Vagina (tissue), 2 donors: ENCODE data around the gene ARMH3. TPM values are rescaled to one million over a fixed set of nuclear protein-coding genes. Genes with fewer than 3 reads are reported as not detected.

Experiments used
- DNase-seq, 2 donors: peaks; one replicate each; pipeline ENCODE4 v3.0.0-alpha.2; 2017; ENCODE audit errors: extremely low spot score in 2 of 2
- H3K27ac ChIP-seq: fragments of 200-600 bp; sonication (generic); one replicate; pipeline ENCODE4 v1.5.1; 2019
- H3K27me3 ChIP-seq: fragments of 200-600 bp; sonication (generic); one replicate; pipeline ENCODE4 v1.5.1; 2019
- H3K36me3 ChIP-seq, 2 donors: fragments of 200-600 bp; sonication (generic); one replicate each; pipeline ENCODE4 v1.5.1; 2017 to 2019
- H3K4me1 ChIP-seq: fragments of 200-600 bp; sonication (generic); one replicate; pipeline ENCODE4 v1.5.1; 2019
- H3K4me3 ChIP-seq, 2 donors: fragments of 200-600 bp; sonication (generic); 1 replicate in 1 of 2; 2 replicates in 1 of 2; pipeline ENCODE4 v1.5.1; 2016 to 2019
- H3K9me3 ChIP-seq: fragments of 200-600 bp; sonication (generic); one replicate; pipeline ENCODE4 v1.5.1; 2019
- CTCF ChIP-seq, 3 experiments: fragments of 450-650 bp in 2 of 3; fragments of 200-600 bp in 1 of 3; sonication (generic) in 1 of 3; IDR thresholded peaks; one replicate each; pipeline ENCODE4 v1.5.1; 2017 to 2019; ENCODE audit warnings: antibody characterized with exemption in 3 of 3, mild to moderate bottlenecking in 2 of 3, moderate library complexity in 2 of 3
- POLR2A ChIP-seq, 2 donors: fragments of 450-650 bp; IDR thresholded peaks; one replicate each; pipeline ENCODE4 v1.6.1; 2017; ENCODE audit warnings: antibody characterized with exemption in 2 of 2, mild to moderate bottlenecking in 2 of 2, moderate library complexity in 2 of 2
- POLR2AphosphoS5 ChIP-seq, 2 donors: sonication (generic); formaldehyde crosslinking; IDR thresholded peaks; one replicate each; pipeline ENCODE4 v1.9.0; 2017; ENCODE audit warnings: antibody characterized with exemption in 2 of 2, mild to moderate bottlenecking in 2 of 2, low read depth in 1 of 2; ENCODE audit not compliant: insufficient read depth in 1 of 2
- intact Hi-C: fragments of 100-400 bp; cut with DNase I; formaldehyde crosslinking; loops from one replicate; pipeline ENCODE4 v1.15.1; 2023
- total RNA-seq: library from RNA; depleted of rRNA; stranded (reverse); fragments of >200 nt; gene quantifications from one replicate; pipeline ENCODE4 v1.2.3, GENCODE V29; 2016

ARMH3 gene
- total RNA-seq, 1 donor from 2014 or later = 26.5 TPM

DNA sequence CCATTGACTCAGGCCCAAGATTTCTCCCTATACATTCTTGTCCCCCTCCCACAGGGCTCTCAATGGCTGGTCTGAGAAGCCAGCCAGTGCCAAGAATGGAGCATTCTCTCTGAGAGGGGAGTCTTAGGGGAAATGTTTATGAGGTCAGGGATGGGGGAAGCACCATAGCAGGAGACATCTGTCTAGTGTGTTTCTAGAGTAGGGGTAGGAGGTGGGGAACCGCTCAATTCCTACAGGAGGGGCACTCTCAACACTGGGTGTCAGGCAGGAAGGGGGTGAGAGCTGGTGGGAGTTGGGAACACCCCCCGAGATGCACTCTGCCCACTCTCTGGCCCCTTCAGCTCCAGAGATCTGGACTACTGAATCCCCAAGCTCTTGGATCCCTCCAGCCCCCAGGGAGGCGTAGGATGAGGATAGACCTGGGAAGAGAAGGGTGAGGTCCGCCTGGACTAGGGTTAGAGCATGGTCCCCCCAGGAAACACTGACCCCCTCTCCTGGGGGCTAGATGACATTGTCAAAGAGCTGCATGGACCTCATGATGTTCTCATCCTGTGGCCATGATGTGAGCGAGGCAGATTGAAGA, 229.0 kb downstream of the ARMH3 start:
- no peaks in the 10 kb centered on the region for H3K36me3 ChIP-seq
- no peak overlapping the region for H3K27ac ChIP-seq
- intact Hi-C loops = no loop called here
- H3K4me3 ChIP-seq = no peak overlapping the region
- no peaks in the 10 kb centered on the region for H3K9me3 ChIP-seq
- H3K27me3 ChIP-seq = no peaks in the 10 kb centered on the region
- peaks cover 23% of the 10 kb centered on the region for H3K4me1 ChIP-seq
- no peak for DNase-seq
- no peak for TF ChIP-seq POLR2AphosphoS5 (IDR thresholded peaks at IDR 0.05; ENCODE audit: insufficient read depth in 1 of 2, low read depth in 1 of 2)
- no peak for TF ChIP-seq CTCF (IDR thresholded peaks at IDR 0.05)
- TF ChIP-seq POLR2A (IDR thresholded peaks at IDR 0.05) = no peak

DNA sequence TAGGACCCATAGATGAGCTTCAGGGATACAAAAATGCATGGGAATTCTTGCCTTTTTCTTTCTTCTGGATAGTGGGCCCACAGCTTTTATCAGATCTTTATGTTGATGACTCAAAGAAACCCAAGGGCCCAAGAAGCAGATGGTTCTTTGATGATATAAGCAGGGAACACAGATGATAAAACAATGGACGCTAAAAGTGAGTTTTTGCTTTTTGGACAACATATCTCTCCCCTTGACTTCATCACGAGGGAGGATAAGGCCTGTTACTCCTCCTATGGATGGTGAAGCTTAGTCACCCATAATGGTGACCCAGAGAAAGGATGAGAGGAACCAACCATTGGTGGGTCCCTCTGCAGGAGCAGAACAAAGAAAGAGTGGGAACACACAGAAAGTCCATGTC, 231.2 kb downstream of the ARMH3 start:
- Histone ChIP-seq H3K4me1 (peaks cover 5% of the 10 kb centered on the region), H3K27ac (no peak overlapping the region), H3K27me3 (no peaks in the 10 kb centered on the region), H3K36me3 (no peaks in the 10 kb centered on the region), H3K9me3 (no peaks in the 10 kb centered on the region), H3K4me3 (no peak overlapping the region)
- no peak for DNase-seq
- TF ChIP-seq CTCF (IDR thresholded peaks at IDR 0.05) = no peak
- TF ChIP-seq POLR2AphosphoS5 (IDR thresholded peaks at IDR 0.05; ENCODE audit: insufficient read depth in 1 of 2, low read depth in 1 of 2) = no peak
- no peak for TF ChIP-seq POLR2A (IDR thresholded peaks at IDR 0.05)
- intact Hi-C loops = no loop called here

GRCh38 chr10:101818872-101819633, 236.9 kb downstream of the ARMH3 start:
- Histone ChIP-seq H3K27me3 (no peaks in the 10 kb centered on the region), H3K27ac (peak overlapping the region; percentile 99), H3K9me3 (no peaks in the 10 kb centered on the region), H3K4me3 (peak overlapping the region; percentile 73 to 99), H3K36me3 (no peaks in the 10 kb centered on the region), H3K4me1 (peaks cover 27% of the 10 kb centered on the region)
- intact Hi-C loops = no loop called here
- TF ChIP-seq POLR2AphosphoS5 (IDR thresholded peaks at IDR 0.05; ENCODE audit: insufficient read depth in 1 of 2, low read depth in 1 of 2) (no peak), POLR2A (IDR thresholded peaks at IDR 0.05) (peak in 1 of 2 donors; percentile 1)
- DNase-seq = peak in 1 of 2 donors; percentile 89

DNA sequence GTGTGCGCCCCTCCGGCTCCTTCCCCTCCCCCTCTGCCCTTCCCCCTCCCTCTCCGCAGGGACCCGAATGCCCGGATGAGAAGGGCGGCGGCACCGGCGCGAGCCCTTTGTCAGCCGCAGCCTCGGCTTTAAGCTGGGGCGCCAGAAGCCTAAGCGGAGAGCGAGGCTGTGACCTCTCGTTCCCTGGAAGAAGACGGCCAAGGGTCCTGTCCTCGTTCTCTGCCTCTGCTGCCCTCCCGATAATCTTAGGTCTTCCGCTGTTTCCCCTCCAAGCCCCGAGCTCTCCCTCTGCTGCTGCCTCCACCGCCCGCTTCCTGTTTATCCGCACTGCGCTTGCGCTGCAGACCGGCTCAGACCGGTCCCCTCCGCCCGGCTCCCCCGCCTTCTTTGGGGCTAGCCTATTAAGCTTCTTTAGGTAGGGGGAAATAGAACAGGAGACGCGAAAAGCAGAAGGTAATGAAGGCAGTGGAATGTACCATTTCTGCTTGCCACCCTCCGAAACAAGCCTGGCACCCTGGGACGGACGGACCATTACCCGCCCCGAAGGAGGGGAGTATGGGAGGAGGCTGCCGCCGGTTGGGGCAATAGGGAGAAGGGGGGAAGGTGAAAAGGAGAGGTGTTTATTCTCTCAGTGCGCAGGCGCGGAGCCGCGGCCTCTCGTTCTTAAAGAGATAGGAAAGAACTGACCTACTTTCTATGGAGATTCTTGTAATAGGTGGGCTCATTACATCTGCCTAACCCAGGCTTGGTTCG, 237.7 kb downstream of the ARMH3 start, which contains the start of gene OGA:
Gene OGA (minus strand): TSS at position 326 of the 753 bp plus-strand sequence. CDS start 422 bp downstream, outside the sequence.
- intact Hi-C loops = no loop called here
- H3K4me3 ChIP-seq = peak within 1 kb of the TSS; percentile 73 to 99
- H3K4me1 ChIP-seq = peaks cover 35% of the 10 kb centered on the region
- peak; percentile 98 to 100 for TF ChIP-seq POLR2AphosphoS5 (IDR thresholded peaks at IDR 0.05; ENCODE audit: insufficient read depth in 1 of 2, low read depth in 1 of 2)
- TF ChIP-seq POLR2A (IDR thresholded peaks at IDR 0.05) = peak; percentile 80 to 99
- no peak for TF ChIP-seq CTCF (IDR thresholded peaks at IDR 0.05)
- DNase-seq = peak; percentile 99 to 100
- no peaks in the 10 kb centered on the region for H3K9me3 ChIP-seq
- peak within 1 kb of the TSS; percentile 99 for H3K27ac ChIP-seq
- H3K27me3 ChIP-seq = no peaks in the 10 kb centered on the region
- H3K36me3 ChIP-seq = peaks cover 0 to 2% of the 10 kb centered on the region in 2 donors

- H3K4me3 ChIP-seq = peak overlapping the region; percentile 73 to 99
- H3K4me1 ChIP-seq = peaks cover 42% of the 10 kb centered on the region
- DNase-seq = no peak
- intact Hi-C loops = no loop called here
- H3K27ac ChIP-seq = peak overlapping the region; percentile 99
- H3K27me3 ChIP-seq = no peaks in the 10 kb centered on the region
- peaks cover 0 to 6% of the 10 kb centered on the region in 2 donors for H3K36me3 ChIP-seq
- TF ChIP-seq POLR2AphosphoS5 (IDR thresholded peaks at IDR 0.05; ENCODE audit: insufficient read depth in 1 of 2, low read depth in 1 of 2) (peak in 1 of 2 donors; percentile 17), POLR2A (IDR thresholded peaks at IDR 0.05) (no peak), CTCF (IDR thresholded peaks at IDR 0.05) (no peak)
- H3K9me3 ChIP-seq = no peaks in the 10 kb centered on the region
Observed at GRCh38 chr10:101817337-101818118, 238.4 kb downstream of the ARMH3 start.
